SK-N-SH treated with all-trans-retinoic acid at 6 μM for 48 hours (cell line): Measurements from ENCODE around the gene MAPK8IP3.

ENCODE experiments used
- ARNTL ChIP-seq: fragments of 450-650 bp; formaldehyde crosslinking; IDR thresholded peaks from 2 replicates; pipeline ENCODE4 v1.5.0; 2020; ENCODE audit warnings: low read depth, mild to moderate bottlenecking, moderate library complexity, borderline replicate concordance
- ESRRG ChIP-seq: fragments of 250-450 bp; sonication (Bioruptor Pico); IDR thresholded peaks from 2 replicates; pipeline ENCODE4 v1.6.1; 2021; ENCODE audit warnings: mild to moderate bottlenecking
- OSR1 ChIP-seq: fragments of 250-450 bp; sonication (Bioruptor Pico); IDR thresholded peaks from 2 replicates; pipeline ENCODE4 v1.8.0; 2022; ENCODE audit warnings: moderate library complexity, mild to moderate bottlenecking, inconsistent platforms
- RARB ChIP-seq: fragments of 250-450 bp; sonication (Bioruptor Pico); IDR thresholded peaks from 2 replicates; pipeline ENCODE4 v1.8.0; 2021; ENCODE audit warnings: mild to moderate bottlenecking, moderate library complexity
- SNAI2 ChIP-seq: fragments of 250-450 bp; sonication (Bioruptor Pico); IDR thresholded peaks from 2 replicates; pipeline ENCODE4 v1.5.0; 2020; ENCODE audit warnings: mild to moderate bottlenecking, moderate library complexity
- TCF4 ChIP-seq: fragments of 250-450 bp; sonication (Bioruptor Pico); IDR thresholded peaks from 2 replicates; pipeline ENCODE4 v1.8.0; 2021; ENCODE audit warnings: mild to moderate bottlenecking, moderate library complexity, borderline replicate concordance
- ZC3H10 ChIP-seq: fragments of 250-450 bp; sonication (Bioruptor Pico); IDR thresholded peaks from 2 replicates; pipeline ENCODE4 v1.5.1; 2021; ENCODE audit warnings: mild to moderate bottlenecking, moderate library complexity
- ZFP3 ChIP-seq: fragments of 250-450 bp; sonication (Bioruptor Pico); IDR thresholded peaks from 2 replicates; pipeline ENCODE4 v1.5.0; 2020; ENCODE audit warnings: mild to moderate bottlenecking, moderate library complexity
- ZNF565 ChIP-seq: fragments of 450-650 bp; formaldehyde crosslinking; conservative IDR thresholded peaks from 2 replicates; pipeline ENCODE4 v1.5.0; 2020; ENCODE audit warnings: low read depth, mild to moderate bottlenecking, moderate library complexity
- ZNF8 ChIP-seq: fragments of 450-650 bp; formaldehyde crosslinking; IDR thresholded peaks from 2 replicates; pipeline ENCODE4 v1.5.0; 2020; ENCODE audit warnings: mild to moderate bottlenecking, moderate library complexity
- TF ChIP-seq, protein P1 (sequence below): fragments of 250-450 bp; sonication (Bioruptor Pico); IDR thresholded peaks from 2 replicates; pipeline ENCODE4 v1.8.0; 2020; ENCODE audit warnings: mild to moderate bottlenecking, moderate library complexity, borderline replicate concordance
- TF ChIP-seq, protein P2 (sequence below): fragments of 250-450 bp; sonication (Bioruptor Pico); IDR thresholded peaks from 2 replicates; pipeline ENCODE4 v1.5.1; 2021; ENCODE audit warnings: mild to moderate bottlenecking, moderate library complexity
- TF ChIP-seq, protein P3 (sequence below): fragments of 250-450 bp; sonication (Bioruptor Pico); IDR thresholded peaks from 2 replicates; pipeline ENCODE4 v1.5.1; 2020; ENCODE audit warnings: low read depth, mild to moderate bottlenecking, moderate library complexity
- TF ChIP-seq, protein P4 (sequence below): fragments of 250-450 bp; sonication (Bioruptor Pico); IDR thresholded peaks from 2 replicates; pipeline ENCODE4 v1.8.0; 2021; ENCODE audit warnings: low read depth, mild to moderate bottlenecking, moderate library complexity, borderline replicate concordance

DNA sequence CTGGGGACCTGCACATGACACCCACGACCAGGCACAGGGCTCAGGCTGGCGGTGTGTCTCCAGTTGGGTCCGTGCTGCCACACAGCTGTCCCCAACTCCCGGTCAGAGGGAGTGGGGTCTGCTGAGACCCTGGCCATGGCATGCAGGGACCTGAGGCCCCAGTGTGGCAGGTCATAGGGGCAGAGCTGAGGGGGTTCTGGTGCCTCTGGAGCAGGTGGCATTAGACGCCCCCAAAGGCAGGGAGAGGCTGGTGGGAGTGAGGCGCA is 81.0 kb downstream of the MAPK8IP3 start:
- TF ChIP-seq ZC3H10 = no peak
- TF ChIP-seq, protein P1, sequence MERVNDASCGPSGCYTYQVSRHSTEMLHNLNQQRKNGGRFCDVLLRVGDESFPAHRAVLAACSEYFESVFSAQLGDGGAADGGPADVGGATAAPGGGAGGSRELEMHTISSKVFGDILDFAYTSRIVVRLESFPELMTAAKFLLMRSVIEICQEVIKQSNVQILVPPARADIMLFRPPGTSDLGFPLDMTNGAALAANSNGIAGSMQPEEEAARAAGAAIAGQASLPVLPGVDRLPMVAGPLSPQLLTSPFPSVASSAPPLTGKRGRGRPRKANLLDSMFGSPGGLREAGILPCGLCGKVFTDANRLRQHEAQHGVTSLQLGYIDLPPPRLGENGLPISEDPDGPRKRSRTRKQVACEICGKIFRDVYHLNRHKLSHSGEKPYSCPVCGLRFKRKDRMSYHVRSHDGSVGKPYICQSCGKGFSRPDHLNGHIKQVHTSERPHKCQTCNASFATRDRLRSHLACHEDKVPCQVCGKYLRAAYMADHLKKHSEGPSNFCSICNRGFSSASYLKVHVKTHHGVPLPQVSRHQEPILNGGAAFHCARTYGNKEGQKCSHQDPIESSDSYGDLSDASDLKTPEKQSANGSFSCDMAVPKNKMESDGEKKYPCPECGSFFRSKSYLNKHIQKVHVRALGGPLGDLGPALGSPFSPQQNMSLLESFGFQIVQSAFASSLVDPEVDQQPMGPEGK (CRISPR knock-in tag) = no peak
- TF ChIP-seq ARNTL (CRISPR knock-in tag) = no peak
- no peak for TF ChIP-seq TCF4
- TF ChIP-seq, protein P2, sequence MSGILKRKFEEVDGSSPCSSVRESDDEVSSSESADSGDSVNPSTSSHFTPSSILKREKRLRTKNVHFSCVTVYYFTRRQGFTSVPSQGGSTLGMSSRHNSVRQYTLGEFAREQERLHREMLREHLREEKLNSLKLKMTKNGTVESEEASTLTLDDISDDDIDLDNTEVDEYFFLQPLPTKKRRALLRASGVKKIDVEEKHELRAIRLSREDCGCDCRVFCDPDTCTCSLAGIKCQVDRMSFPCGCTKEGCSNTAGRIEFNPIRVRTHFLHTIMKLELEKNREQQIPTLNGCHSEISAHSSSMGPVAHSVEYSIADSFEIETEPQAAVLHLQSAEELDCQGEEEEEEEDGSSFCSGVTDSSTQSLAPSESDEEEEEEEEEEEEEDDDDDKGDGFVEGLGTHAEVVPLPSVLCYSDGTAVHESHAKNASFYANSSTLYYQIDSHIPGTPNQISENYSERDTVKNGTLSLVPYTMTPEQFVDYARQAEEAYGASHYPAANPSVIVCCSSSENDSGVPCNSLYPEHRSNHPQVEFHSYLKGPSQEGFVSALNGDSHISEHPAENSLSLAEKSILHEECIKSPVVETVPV = no peak
- TF ChIP-seq SNAI2 (CRISPR knock-in tag) = no peak
- TF ChIP-seq RARB (CRISPR knock-in tag) = no peak
- no peak for TF ChIP-seq ZNF565
- TF ChIP-seq OSR1 (CRISPR knock-in tag) = no peak
- no peak for TF ChIP-seq ZNF8 (CRISPR knock-in tag)
- TF ChIP-seq, protein P3, sequence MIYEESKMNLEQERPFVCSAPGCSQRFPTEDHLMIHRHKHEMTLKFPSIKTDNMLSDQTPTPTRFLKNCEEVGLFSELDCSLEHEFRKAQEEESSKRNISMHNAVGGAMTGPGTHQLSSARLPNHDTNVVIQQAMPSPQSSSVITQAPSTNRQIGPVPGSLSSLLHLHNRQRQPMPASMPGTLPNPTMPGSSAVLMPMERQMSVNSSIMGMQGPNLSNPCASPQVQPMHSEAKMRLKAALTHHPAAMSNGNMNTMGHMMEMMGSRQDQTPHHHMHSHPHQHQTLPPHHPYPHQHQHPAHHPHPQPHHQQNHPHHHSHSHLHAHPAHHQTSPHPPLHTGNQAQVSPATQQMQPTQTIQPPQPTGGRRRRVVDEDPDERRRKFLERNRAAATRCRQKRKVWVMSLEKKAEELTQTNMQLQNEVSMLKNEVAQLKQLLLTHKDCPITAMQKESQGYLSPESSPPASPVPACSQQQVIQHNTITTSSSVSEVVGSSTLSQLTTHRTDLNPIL (CRISPR knock-in tag) = no peak
- TF ChIP-seq, protein P4, sequence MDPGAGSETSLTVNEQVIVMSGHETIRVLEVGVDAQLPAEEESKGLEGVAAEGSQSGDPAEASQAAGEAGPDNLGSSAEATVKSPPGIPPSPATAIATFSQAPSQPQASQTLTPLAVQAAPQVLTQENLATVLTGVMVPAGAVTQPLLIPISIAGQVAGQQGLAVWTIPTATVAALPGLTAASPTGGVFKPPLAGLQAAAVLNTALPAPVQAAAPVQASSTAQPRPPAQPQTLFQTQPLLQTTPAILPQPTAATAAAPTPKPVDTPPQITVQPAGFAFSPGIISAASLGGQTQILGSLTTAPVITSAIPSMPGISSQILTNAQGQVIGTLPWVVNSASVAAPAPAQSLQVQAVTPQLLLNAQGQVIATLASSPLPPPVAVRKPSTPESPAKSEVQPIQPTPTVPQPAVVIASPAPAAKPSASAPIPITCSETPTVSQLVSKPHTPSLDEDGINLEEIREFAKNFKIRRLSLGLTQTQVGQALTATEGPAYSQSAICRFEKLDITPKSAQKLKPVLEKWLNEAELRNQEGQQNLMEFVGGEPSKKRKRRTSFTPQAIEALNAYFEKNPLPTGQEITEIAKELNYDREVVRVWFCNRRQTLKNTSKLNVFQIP (CRISPR knock-in tag) = no peak
- TF ChIP-seq ESRRG (CRISPR knock-in tag) = no peak
- no peak for TF ChIP-seq ZFP3 (CRISPR knock-in tag)
